H1 (cell line): Measurements from ENCODE around the gene GPR143. TPM values are rescaled to one million over a fixed set of nuclear protein-coding genes. Genes with fewer than 3 reads are reported as not detected.

Source experiments
- CTCF ChIA-PET: fragments of 300-600 bp; sonication (Branson Sonifier 250); formaldehyde crosslinking; loops from one replicate; lab custom pipeline; 2021; ENCODE audit not compliant: partially characterized antibody; lab: Charles Lee
- POLR2A ChIA-PET: fragments of 300-600 bp; sonication (Branson Sonifier 250); formaldehyde crosslinking; loops from one replicate; lab custom pipeline; 2021; ENCODE audit warnings: inconsistent platforms; ENCODE audit not compliant: partially characterized antibody; lab: Charles Lee
- DNase-seq, 2 experiments: peaks; one replicate each; pipeline versions ENCODE4 v3.0.0 to v3.0.0-alpha.2; 2010 to 2022; ENCODE audit warnings: low spot score in 2 of 2, low read depth in 1 of 2, mixed read lengths in 1 of 2
- FAIRE-seq: peaks from 2 replicates; lab custom pipeline; 2011; peaks lifted over from hg19 to GRCh38; lab: Jason Lieb, UNC
- H2AFZ ChIP-seq: 2 replicates; pipeline ENCODE4 v1.8.1; 2012; ENCODE audit warnings: low read length, inconsistent platforms
- H2AK5ac ChIP-seq: 2 replicates; pipeline ENCODE4 v1.6.1; 2013; ENCODE audit warnings: low read depth, low read length
- H2BK120ac ChIP-seq: replicated peaks from 2 replicates; pipeline ENCODE3; 2013; ENCODE audit warnings: low read depth, low read length, inconsistent platforms
- H2BK12ac ChIP-seq: 2 replicates; pipeline ENCODE4 v1.6.1; 2013; ENCODE audit warnings: low read depth, low read length
- H2BK15ac ChIP-seq: 2 replicates; pipeline ENCODE4 v1.6.1; 2013; ENCODE audit warnings: low read length
- H2BK20ac ChIP-seq: 2 replicates; pipeline ENCODE4 v1.6.1; 2013; ENCODE audit warnings: low read length
- H2BK5ac ChIP-seq: 2 replicates; pipeline ENCODE4 v1.6.1; 2013; ENCODE audit warnings: low read depth, low read length
- H3K14ac ChIP-seq: 2 replicates; pipeline ENCODE4 v1.6.1; 2013; ENCODE audit warnings: inconsistent platforms; ENCODE audit not compliant: insufficient read length
- H3K18ac ChIP-seq: 2 replicates; pipeline ENCODE4 v1.6.1; 2013; ENCODE audit warnings: low read length; ENCODE audit errors: extremely low read depth
- H3K23ac ChIP-seq: 2 replicates; pipeline ENCODE4 v1.6.1; 2013; ENCODE audit warnings: inconsistent platforms; ENCODE audit not compliant: insufficient read length
- H3K23me2 ChIP-seq: 2 replicates; pipeline ENCODE4 v1.6.1; 2013; ENCODE audit warnings: low read depth, low read length
- H3K27ac ChIP-seq: 2 replicates; pipeline ENCODE4 v1.6.1; 2011; ENCODE audit warnings: low read depth, low read length, inconsistent platforms
- H3K27me3 ChIP-seq, 4 experiments: replicated peaks in 1 of 4; 1 replicate in 1 of 4; 2 replicates in 3 of 4; pipeline versions ENCODE4 v1.6.1 to v1.8.1; 2011 to 2013; ENCODE audit warnings: low read length in 3 of 4, mild to moderate bottlenecking in 3 of 4, inconsistent platforms in 2 of 4, mixed read lengths in 2 of 4, moderate library complexity in 1 of 4; ENCODE audit not compliant: control insufficient read depth in 3 of 4, insufficient read depth in 3 of 4; ENCODE audit errors: extremely low read depth in 1 of 4
- H3K36me3 ChIP-seq, 4 experiments: 2 replicates each; pipeline versions ENCODE4 v1.6.1 to v1.8.1; 2011 to 2013; ENCODE audit warnings: mild to moderate bottlenecking in 4 of 4, low read length in 3 of 4, moderate library complexity in 2 of 4, control low read depth in 1 of 4, inconsistent platforms in 1 of 4; ENCODE audit not compliant: insufficient read depth in 4 of 4, control insufficient read depth in 2 of 4
- H3K4ac ChIP-seq: replicated peaks from 2 replicates; pipeline ENCODE3; 2013; ENCODE audit warnings: low read length, low read depth, mixed read lengths, inconsistent platforms; ENCODE audit not compliant: insufficient read length
- H3K4me1 ChIP-seq, 4 experiments: replicated peaks in 1 of 4; 1 replicate in 1 of 4; 2 replicates in 3 of 4; pipeline versions ENCODE4 v1.6.1 to v1.8.1; 2011 to 2013; ENCODE audit warnings: low read length in 3 of 4, inconsistent platforms in 2 of 4, mixed read lengths in 1 of 4; ENCODE audit not compliant: insufficient read depth in 4 of 4, control insufficient read depth in 3 of 4
- H3K4me2 ChIP-seq, 2 experiments: 2 replicates each; pipeline versions ENCODE4 v1.6.1 to v1.8.1; 2011 to 2013; ENCODE audit warnings: low read depth in 2 of 2, low read length in 2 of 2, control low read depth in 1 of 2, inconsistent platforms in 1 of 2, mild to moderate bottlenecking in 1 of 2; ENCODE audit not compliant: insufficient read depth in 1 of 2
- H3K4me3 ChIP-seq, 4 experiments: fragments of 200-600, 300-600 bp in 1 of 4; sonication (generic), shearing (Covaris generic), sonication (Bioruptor Twin) in 1 of 4; 2 replicates each; pipeline versions ENCODE4 v1.5.1 to v1.8.1; 2011 to 2016; ENCODE audit warnings: low read length in 4 of 4, low read depth in 3 of 4, control low read depth in 2 of 4, inconsistent platforms in 2 of 4, mild to moderate bottlenecking in 2 of 4, mixed read lengths in 1 of 4, moderate library complexity in 1 of 4; ENCODE audit not compliant: insufficient read depth in 2 of 4; ENCODE audit errors: extremely low read depth in 1 of 4
- H3K56ac ChIP-seq: replicated peaks from 2 replicates; pipeline ENCODE3; 2013; ENCODE audit warnings: low read depth, mild to moderate bottlenecking, mixed read lengths, low read length, inconsistent platforms; ENCODE audit not compliant: insufficient read length
- H3K79me1 ChIP-seq: 2 replicates; pipeline ENCODE4 v1.6.1; 2013; ENCODE audit warnings: low read depth, low read length, control low read depth
- H3K79me2 ChIP-seq, 2 experiments: 2 replicates each; pipeline versions ENCODE4 v1.6.1 to v1.8.1; 2012 to 2013; ENCODE audit warnings: low read length in 2 of 2, mild to moderate bottlenecking in 2 of 2, inconsistent platforms in 1 of 2; ENCODE audit not compliant: insufficient read depth in 2 of 2, control insufficient read depth in 1 of 2
- H3K9ac ChIP-seq, 4 experiments: replicated peaks in 1 of 4; 1 replicate in 1 of 4; 2 replicates in 3 of 4; pipeline versions ENCODE4 v1.6.1 to v1.8.1; 2011 to 2013; ENCODE audit warnings: low read depth in 3 of 4, low read length in 3 of 4, control low read depth in 2 of 4, mild to moderate bottlenecking in 2 of 4, moderate library complexity in 2 of 4, inconsistent platforms in 1 of 4; ENCODE audit errors: extremely low read depth in 1 of 4
- H3K9me3 ChIP-seq, 2 experiments: 2 replicates each; pipeline versions ENCODE4 v1.6.1 to v1.8.1; 2012 to 2013; ENCODE audit warnings: mild to moderate bottlenecking in 2 of 2, moderate library complexity in 2 of 2, control low read depth in 1 of 2, inconsistent platforms in 1 of 2, low read depth in 1 of 2, low read length in 1 of 2, mixed read lengths in 1 of 2; ENCODE audit not compliant: insufficient read depth in 2 of 2
- H4K20me1 ChIP-seq, 2 experiments: replicated peaks in 1 of 2; 2 replicates each; pipeline versions ENCODE3 to v1.8.1; 2011 to 2013; ENCODE audit warnings: inconsistent platforms in 2 of 2, low read length in 2 of 2, mild to moderate bottlenecking in 1 of 2; ENCODE audit not compliant: insufficient read depth in 2 of 2, control insufficient read depth in 1 of 2
- H4K5ac ChIP-seq: 2 replicates; pipeline ENCODE4 v1.6.1; 2013; ENCODE audit warnings: low read length, low read depth, mixed read lengths, inconsistent platforms; ENCODE audit not compliant: insufficient read length
- H4K8ac ChIP-seq: 2 replicates; pipeline ENCODE4 v1.8.0; 2013; ENCODE audit warnings: mild to moderate bottlenecking, moderate library complexity, low read length, inconsistent platforms; ENCODE audit not compliant: insufficient read depth; ENCODE audit errors: extremely low read depth
- H4K91ac ChIP-seq: replicated peaks from 2 replicates; pipeline ENCODE3; 2013; ENCODE audit warnings: low read length, mixed read lengths, inconsistent platforms; ENCODE audit not compliant: insufficient read length
- JUND ChIP-seq: IDR thresholded peaks from 2 replicates; pipeline ENCODE4 v1.6.1; 2011; ENCODE audit warnings: mild to moderate bottlenecking, improper control_type of control experiment, low read length
- RAD21 ChIP-seq, 2 experiments: IDR thresholded peaks in 1 of 2; conservative IDR thresholded peaks in 1 of 2; 2 replicates each; pipeline ENCODE4 v1.6.1; 2011; ENCODE audit warnings: low read depth in 2 of 2, low read length in 2 of 2, improper control_type of control experiment in 1 of 2, inconsistent platforms in 1 of 2, mild to moderate bottlenecking in 1 of 2, moderate library complexity in 1 of 2
- RNF2 ChIP-seq: fragments of 200-900, 300-1000 bp; sonication (generic); IDR thresholded peaks from 2 replicates; pipeline ENCODE4 v1.7.1; 2016; ENCODE audit warnings: borderline replicate concordance, low read depth, mild to moderate bottlenecking, antibody characterized with exemption, low read length; ENCODE audit not compliant: poor library complexity, severe bottlenecking; ENCODE audit errors: missing control alignments
- RXRA ChIP-seq: IDR thresholded peaks from 2 replicates; pipeline ENCODE4 v1.6.1; 2011; ENCODE audit warnings: low read depth, mild to moderate bottlenecking, low read length, moderate library complexity; ENCODE audit not compliant: insufficient read depth
- SIRT6 ChIP-seq: IDR thresholded peaks from one replicate; pipeline ENCODE4 v1.7.1; 2012; ENCODE audit warnings: low read length, inconsistent platforms
- SP4 ChIP-seq: IDR thresholded peaks from 2 replicates; pipeline ENCODE4 v1.6.1; 2012; ENCODE audit warnings: low read length, inconsistent platforms
- SRF ChIP-seq: IDR thresholded peaks from 2 replicates; pipeline ENCODE4 v1.6.1; 2011; ENCODE audit warnings: mild to moderate bottlenecking, low read depth, low read length, moderate library complexity
- TAF1 ChIP-seq: IDR thresholded peaks from 2 replicates; pipeline ENCODE4 v1.6.1; 2011; ENCODE audit warnings: mild to moderate bottlenecking, low read depth, low read length
- TEAD4 ChIP-seq: IDR thresholded peaks from 2 replicates; pipeline ENCODE4 v1.6.1; 2012; ENCODE audit warnings: low read depth, low read length, inconsistent platforms, mixed read lengths
- WGBS, 2 experiments: shearing (Covaris generic) in 1 of 2; methylation state at CpG; one replicate each; pipeline versions ENCODE4 v1.1.6 to v1.1.7; 2013 to 2015; ENCODE audit warnings: low lambda C conversion rate in 2 of 2, mixed read lengths in 2 of 2, inconsistent platforms in 1 of 2, low coverage in 1 of 2, missing lambda C conversion rate in 1 of 2; ENCODE audit not compliant: insufficient replicate concordance in 2 of 2, insufficient coverage in 1 of 2, insufficient read length in 1 of 2; ENCODE audit errors: extremely low coverage in 1 of 2, missing lambda C conversion rate in 1 of 2; 5-methylcytosine and 5-hydroxymethylcytosine counted together
- polyA plus RNA-seq, 7 experiments: library from polyadenylated mRNA; depleted of rRNA in 3 of 7; stranded (reverse) in 5 of 7; unstranded in 2 of 7; fragments of >200 nt in 5 of 7; fragments of 200-250 nt in 2 of 7; gene quantifications; 1 replicate in 5 of 7; 2 replicates in 1 of 7; 4 replicates in 1 of 7; pipeline versions ENCODE4 v1.2.1 to v1.2.3, GENCODE V29; 2011 to 2013; ENCODE audit warnings: missing spikeins in 2 of 7, mixed read lengths in 2 of 7
- total RNA-seq: library from RNA; stranded (reverse); fragmentation: NEBNext Ultra II Directional; extraction: Animal tissue kit (Norgen Biotek cat#: 25700); gene quantifications from 2 replicates; pipeline ENCODE4 v1.2.1, GENCODE V29; 2021
- TF ChIP-seq, protein P1 (sequence below): IDR thresholded peaks from 2 replicates; pipeline ENCODE4 v1.6.1; 2012; ENCODE audit warnings: inconsistent platforms

Gene GPR143
- total and polyA plus RNA-seq, 2 of the 8 experiments (the other 6 are each of a cell fraction or from before 2014, with no cell fraction given): 18.5 to 30.7 TPM

DNA sequence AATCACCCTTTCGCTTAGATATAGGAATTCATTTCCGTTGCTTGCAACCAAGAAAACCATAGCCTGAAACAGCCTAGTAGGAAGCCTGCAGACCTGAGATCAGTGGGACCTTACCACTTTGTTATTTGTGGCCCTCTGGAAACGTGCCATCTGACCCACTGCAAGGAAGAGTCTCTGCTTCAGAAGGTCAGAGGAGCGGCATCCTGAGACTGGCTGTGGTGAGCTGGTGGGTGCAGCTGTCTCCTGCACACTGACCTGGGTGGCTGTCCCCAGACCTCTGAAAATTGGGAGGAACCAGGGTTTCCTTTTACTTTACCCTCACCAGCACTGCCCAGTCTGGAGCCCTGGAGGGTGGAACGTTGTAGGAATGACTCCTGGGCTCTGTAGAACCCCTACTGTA lies 38.8 kb upstream of the GPR143 start:
- H2BK15ac ChIP-seq: no peak overlapping the region
- no peak overlapping the region for H3K56ac ChIP-seq
- no peak for TF ChIP-seq SIRT6
- no peak for TF ChIP-seq JUND
- TF ChIP-seq RNF2: no peak
- TF ChIP-seq RXRA: no peak
- TF ChIP-seq TAF1: no peak
- TF ChIP-seq, protein P1, sequence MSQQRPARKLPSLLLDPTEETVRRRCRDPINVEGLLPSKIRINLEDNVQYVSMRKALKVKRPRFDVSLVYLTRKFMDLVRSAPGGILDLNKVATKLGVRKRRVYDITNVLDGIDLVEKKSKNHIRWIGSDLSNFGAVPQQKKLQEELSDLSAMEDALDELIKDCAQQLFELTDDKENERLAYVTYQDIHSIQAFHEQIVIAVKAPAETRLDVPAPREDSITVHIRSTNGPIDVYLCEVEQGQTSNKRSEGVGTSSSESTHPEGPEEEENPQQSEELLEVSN: no peak
- TF ChIP-seq SRF: no peak
- TF ChIP-seq TEAD4: no peak
- TF ChIP-seq RAD21 (IDR thresholded peaks at IDR 0.05 in 1 of 2, conservative IDR thresholded peaks at IDR 0.05 in 1 of 2; ENCODE audit: low read depth in 2 of 2, low read length in 2 of 2): no peak
- TF ChIP-seq SP4: no peak
- H3K4me2 ChIP-seq: no peak overlapping the region
- H2AFZ ChIP-seq: no peak overlapping the region
- WGBS, 2 experiments: 93% methylated on average over 5 of the region's 5 CpGs; no CpG with 5 or more reads in 1 of the 2 experiments
- H2BK12ac ChIP-seq: no peak overlapping the region
- H3K18ac ChIP-seq: no peak overlapping the region
- peaks cover 0 to 4% of the 10 kb centered on the region in 2 experiments; a peak in 2 of 4 replicates for H3K9me3 ChIP-seq
- ChIA-PET POLR2A (interaction anchor here (1.4 kb wide), 1 partner anchor 14 kb away, joined by 3 read pairs; no protein-coding TSS in a partner anchor), CTCF (no interaction called here)
- peaks cover 2% of the 10 kb centered on the region in 2 experiments for H4K20me1 ChIP-seq
- FAIRE-seq (no peak), DNase-seq (no peak)
- H2BK5ac ChIP-seq: no peak overlapping the region
- H3K4ac ChIP-seq: no peak overlapping the region
- no peak overlapping the region for H2AK5ac ChIP-seq
- H3K79me1 ChIP-seq: peaks cover 2% of the 10 kb centered on the region; the same call in 1 of the 2 replicates
- no peaks in the 10 kb centered on the region for H3K27me3 ChIP-seq
- H3K14ac ChIP-seq: no peak overlapping the region
- H3K4me1 ChIP-seq: peaks cover 2 to 8% (median 5%) of the 10 kb centered on the region in 4 experiments; a peak in 6 of 7 replicates
- no peak overlapping the region for H4K5ac ChIP-seq
- no peak overlapping the region for H4K8ac ChIP-seq
- H3K4me3 ChIP-seq: no peak overlapping the region
- H3K27ac ChIP-seq: no peak overlapping the region
- H3K23me2 ChIP-seq: no peaks in the 10 kb centered on the region
- H4K91ac ChIP-seq: no peak overlapping the region
- no peak overlapping the region for H3K9ac ChIP-seq
- no peak overlapping the region for H2BK20ac ChIP-seq
- H3K79me2 ChIP-seq: peaks cover 0 to 36% of the 10 kb centered on the region in 2 experiments; a peak in 2 of 4 replicates
- peaks cover 0 to 5% (median 0%) of the 10 kb centered on the region in 4 experiments; a peak in 2 of 8 replicates for H3K36me3 ChIP-seq
- no peak overlapping the region for H3K23ac ChIP-seq
- no peak overlapping the region for H2BK120ac ChIP-seq
